Cardiac fibroblast (primary cell): ENCODE data around the gene CD1E.
"Not testable (repeated sequence)": the region's sequence is repeated elsewhere in the genome, so short reads cannot be mapped to it uniquely, and the experiment has no call there.

Experiments used
- DNase-seq, 2 donors: peaks; one replicate each; pipeline versions ENCODE4 v3.0.0 to v3.0.0-alpha.2; 2010; ENCODE audit warnings: low read depth in 2 of 2
- H3K4me3 ChIP-seq, 2 donors: replicated peaks in 1 of 2; 1 replicate in 1 of 2; 2 replicates in 1 of 2; pipeline ENCODE4 v1.5.1; 2011; ENCODE audit warnings: low read depth in 2 of 2, low read length in 2 of 2, mild to moderate bottlenecking in 2 of 2, moderate library complexity in 1 of 2
- CTCF ChIP-seq: IDR thresholded peaks from one replicate; pipeline ENCODE4 v1.5.1; 2011; ENCODE audit warnings: low read depth, mild to moderate bottlenecking, low read length, inconsistent platforms

The CD1E gene

GRCh38 chr1:158333405-158334155, 20.1 kb upstream of the CD1E start:
- DNase-seq: no peak
- no peak overlapping the region for H3K4me3 ChIP-seq
- no peak for TF ChIP-seq CTCF

GRCh38 chr1:158334526-158335212, 19.0 kb upstream of the CD1E start:
- no peak overlapping the region for H3K4me3 ChIP-seq
- no peak for TF ChIP-seq CTCF
- no peak for DNase-seq

GRCh38 chr1:158335213-158335532, 18.5 kb upstream of the CD1E start:
- DNase-seq: no peak
- no peak for TF ChIP-seq CTCF
- H3K4me3 ChIP-seq: no peak overlapping the region

- not testable (repeated sequence) for DNase-seq
Observed at GRCh38 chr1:158336413-158336812, 17.3 kb upstream of the CD1E start.

GRCh38 chr1:158348946-158349345, 4.7 kb upstream of the CD1E start:
- not testable (repeated sequence) for H3K4me3 ChIP-seq, DNase-seq

More at GRCh38 chr1:158336413-158336812, 17.3 kb upstream of the CD1E start:
- H3K4me3 ChIP-seq: not testable (repeated sequence)

GRCh38 chr1:158354255-158354654, 561 bp downstream of the CD1E start:
- no peak for TF ChIP-seq CTCF
- no peak for DNase-seq
- no peak overlapping the region for H3K4me3 ChIP-seq

GRCh38 chr1:158355773-158356285, 2.1 kb downstream of the CD1E start:
- TF ChIP-seq CTCF: no peak
- H3K4me3 ChIP-seq: no peak overlapping the region
- no peak for DNase-seq
